CD14-positive monocyte (primary cell): Measurements from ENCODE around the gene DCD. TPM values are rescaled to one million over a fixed set of nuclear protein-coding genes. Genes with fewer than 3 reads are reported as not detected.

Experiments
- DNase-seq, 3 donors: peaks; one replicate each; pipeline ENCODE4 v3.0.0-alpha.2; 2011 to 2022
- H2AFZ ChIP-seq: 2 replicates; pipeline ENCODE4 v1.6.0; 2012; ENCODE audit warnings: mild to moderate bottlenecking, low read depth, low read length, inconsistent platforms; ENCODE audit not compliant: insufficient read depth, poor library complexity, severe bottlenecking
- H3K27ac ChIP-seq, 2 donors: 1 replicate in 1 of 2; 2 replicates in 1 of 2; pipeline ENCODE4 v1.5.1; 2012 to 2013; ENCODE audit warnings: low read length in 2 of 2, control low read depth in 1 of 2, inconsistent platforms in 1 of 2, low read depth in 1 of 2, mild to moderate bottlenecking in 1 of 2
- H3K27me3 ChIP-seq, 2 donors: one replicate each; pipeline versions ENCODE4 v1.6.0 to v1.6.1; 2011 to 2013; ENCODE audit warnings: low read length in 2 of 2; ENCODE audit not compliant: control insufficient read depth in 2 of 2, insufficient read depth in 2 of 2
- H3K36me3 ChIP-seq, 2 donors: replicated peaks in 1 of 2; 1 replicate in 1 of 2; 2 replicates in 1 of 2; pipeline versions ENCODE4 v1.5.1 to v1.6.1; 2012 to 2013; ENCODE audit warnings: low read length in 2 of 2, control low read depth in 1 of 2, inconsistent platforms in 1 of 2, mild to moderate bottlenecking in 1 of 2; ENCODE audit not compliant: insufficient read depth in 2 of 2, control insufficient read depth in 1 of 2
- H3K4me1 ChIP-seq, 2 donors: 1 replicate in 1 of 2; 2 replicates in 1 of 2; pipeline versions ENCODE4 v1.5.1 to v1.6.1; 2012 to 2013; ENCODE audit warnings: low read length in 2 of 2, control low read depth in 1 of 2, inconsistent platforms in 1 of 2, mild to moderate bottlenecking in 1 of 2, moderate library complexity in 1 of 2; ENCODE audit not compliant: insufficient read depth in 2 of 2, control insufficient read depth in 1 of 2
- H3K4me2 ChIP-seq: replicated peaks from 2 replicates; pipeline ENCODE3; 2012; ENCODE audit warnings: low read length, moderate library complexity, mild to moderate bottlenecking; ENCODE audit not compliant: poor library complexity, severe bottlenecking; ENCODE audit errors: extremely low read depth
- H3K4me3 ChIP-seq, 3 experiments: fragments of 200-600 bp in 1 of 3; sonication (generic) in 1 of 3; replicated peaks in 1 of 3; 1 replicate in 2 of 3; 2 replicates in 1 of 3; pipeline ENCODE4 v1.5.1; 2011 to 2013; ENCODE audit warnings: low read length in 3 of 3, mild to moderate bottlenecking in 3 of 3, control low read depth in 2 of 3, low read depth in 2 of 3, inconsistent platforms in 1 of 3, moderate library complexity in 1 of 3
- H3K79me2 ChIP-seq: 2 replicates; pipeline ENCODE4 v1.6.0; 2012; ENCODE audit warnings: mild to moderate bottlenecking, control low read depth, inconsistent platforms, low read length, moderate library complexity; ENCODE audit not compliant: insufficient read depth
- H3K9ac ChIP-seq: 2 replicates; pipeline ENCODE4 v1.6.0; 2017; ENCODE audit warnings: low read length, mild to moderate bottlenecking; ENCODE audit not compliant: insufficient read depth, poor library complexity, severe bottlenecking
- H3K9me3 ChIP-seq, 2 donors: replicated peaks in 1 of 2; 1 replicate in 1 of 2; 2 replicates in 1 of 2; pipeline versions ENCODE4 v1.5.1 to v1.6.1; 2012 to 2013; ENCODE audit warnings: low read length in 2 of 2, control low read depth in 1 of 2; ENCODE audit not compliant: control insufficient read depth in 1 of 2, insufficient read depth in 1 of 2
- H4K20me1 ChIP-seq: 2 replicates; pipeline ENCODE4 v1.6.0; 2012; ENCODE audit warnings: mild to moderate bottlenecking, low read length, control low read depth, moderate library complexity; ENCODE audit not compliant: insufficient read depth
- H3K27ac Mint-ChIP-seq, 7 donors: one replicate each; pipeline ENCODE4 v1.8.0; 2020; ENCODE audit warnings: mild to moderate bottlenecking in 7 of 7, mixed read lengths in 7 of 7, moderate library complexity in 6 of 7, inconsistent platforms in 2 of 7
- H3K27me3 Mint-ChIP-seq, 3 donors: one replicate each; pipeline ENCODE4 v1.8.0; 2021 to 2022; ENCODE audit warnings: low read depth in 3 of 3, mild to moderate bottlenecking in 3 of 3, mixed read lengths in 3 of 3, moderate library complexity in 3 of 3, inconsistent platforms in 1 of 3
- H3K36me3 Mint-ChIP-seq, 2 donors: one replicate each; pipeline ENCODE4 v1.8.0; 2020; ENCODE audit warnings: mixed read lengths in 2 of 2, inconsistent platforms in 1 of 2, mild to moderate bottlenecking in 1 of 2
- H3K4me1 Mint-ChIP-seq: one replicate; pipeline ENCODE4 v1.8.0; 2020; ENCODE audit warnings: mild to moderate bottlenecking, mixed read lengths
- H3K4me3 Mint-ChIP-seq, 2 donors: one replicate each; pipeline ENCODE4 v1.8.0; 2020; ENCODE audit warnings: mild to moderate bottlenecking in 2 of 2, mixed read lengths in 2 of 2, moderate library complexity in 1 of 2
- H3K9me3 Mint-ChIP-seq, 7 donors: one replicate each; pipeline ENCODE4 v1.8.0; 2020 to 2022; ENCODE audit warnings: mixed read lengths in 7 of 7, mild to moderate bottlenecking in 6 of 7, moderate library complexity in 6 of 7, inconsistent platforms in 2 of 7
- WGBS: methylation state at CpG from one replicate; pipeline ENCODE4 v1.1.5; 2013; ENCODE audit warnings: missing lambda C conversion rate; ENCODE audit not compliant: insufficient coverage; 5-methylcytosine and 5-hydroxymethylcytosine counted together
- intact Hi-C, 2 donors: fragments of 100-400 bp; cut with micrococcal nuclease; formaldehyde crosslinking; loops; one replicate each; pipeline versions ENCODE4 v1.15.0 to v1.15.1; 2023
- polyA plus RNA-seq, 3 donors: library from polyadenylated mRNA; depleted of rRNA in 1 of 3; unstranded in 2 of 3; stranded (reverse) in 1 of 3; fragments of 300-500 nt in 2 of 3; fragments of >200 nt in 1 of 3; fragmentation: Illumina TruSeq in 2 of 3; gene quantifications; 1 replicate in 2 of 3; 2 replicates in 1 of 3; pipeline ENCODE4 v1.2.3, GENCODE V29; 2012 to 2021
- TF ChIP-seq, protein P1 (sequence below): fragments of 200-600 bp; IDR thresholded peaks from one replicate; pipeline ENCODE4 v1.8.0; 2022; ENCODE audit warnings: antibody characterized with exemption, mild to moderate bottlenecking

DCD gene
- polyA plus RNA-seq, 3 donors: not detected

DNA sequence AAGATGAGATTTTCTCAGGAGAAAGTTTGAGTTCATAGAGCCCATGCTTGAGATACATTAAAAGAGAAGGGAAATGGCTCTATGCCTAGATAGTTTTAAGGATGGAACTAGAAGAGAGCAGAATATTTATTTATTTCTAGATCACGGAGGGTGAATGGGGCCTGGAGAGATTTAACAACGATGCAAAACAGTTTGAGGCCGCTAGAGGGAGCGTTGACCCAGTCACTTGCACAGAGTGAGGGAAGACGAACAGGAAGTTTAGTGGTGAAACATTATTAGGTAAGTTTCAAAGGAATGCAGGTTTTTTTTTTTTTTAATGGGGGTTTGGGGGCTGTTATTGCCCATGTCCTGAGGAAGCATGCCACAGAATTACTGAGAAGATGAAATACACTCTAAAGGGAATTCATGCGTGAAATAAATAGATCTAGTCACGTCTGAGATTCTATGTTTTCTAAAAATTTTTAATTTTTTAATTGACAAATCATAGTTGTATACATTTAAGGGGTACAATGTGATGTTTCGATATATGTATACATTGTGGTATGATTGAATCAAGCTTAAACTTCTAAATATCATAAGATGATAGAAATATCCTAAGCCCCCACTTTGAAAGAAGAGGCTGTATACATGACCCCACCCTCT lies 44.9 kb downstream of the DCD start:
- DNase-seq: peak; percentile 51 to 71 (median 69)
- peaks cover 3 to 16% (median 8%) of the 10 kb centered on the region in 3 donors for H3K27me3 Mint-ChIP-seq
- Histone ChIP-seq H3K27ac (no peak overlapping the region), H3K4me1 (no peaks in the 10 kb centered on the region), H3K9me3 (no peaks in the 10 kb centered on the region), H3K27me3 (no peaks in the 10 kb centered on the region), H4K20me1 (no peaks in the 10 kb centered on the region), H3K9ac (no peak overlapping the region), H3K79me2 (no peaks in the 10 kb centered on the region), H3K4me3 (no peak overlapping the region), H3K36me3 (no peaks in the 10 kb centered on the region), H2AFZ (no peak overlapping the region), H3K4me2 (no peak overlapping the region)
- H3K9me3 Mint-ChIP-seq: no peaks in the 10 kb centered on the region
- intact Hi-C loops: no loop called here
- H3K4me3 Mint-ChIP-seq: no peak overlapping the region
- H3K27ac Mint-ChIP-seq: no peak overlapping the region
- no peaks in the 10 kb centered on the region for H3K36me3 Mint-ChIP-seq
- WGBS: 0% methylated on average over 4 of the region's 8 CpGs
- TF ChIP-seq, protein P1, sequence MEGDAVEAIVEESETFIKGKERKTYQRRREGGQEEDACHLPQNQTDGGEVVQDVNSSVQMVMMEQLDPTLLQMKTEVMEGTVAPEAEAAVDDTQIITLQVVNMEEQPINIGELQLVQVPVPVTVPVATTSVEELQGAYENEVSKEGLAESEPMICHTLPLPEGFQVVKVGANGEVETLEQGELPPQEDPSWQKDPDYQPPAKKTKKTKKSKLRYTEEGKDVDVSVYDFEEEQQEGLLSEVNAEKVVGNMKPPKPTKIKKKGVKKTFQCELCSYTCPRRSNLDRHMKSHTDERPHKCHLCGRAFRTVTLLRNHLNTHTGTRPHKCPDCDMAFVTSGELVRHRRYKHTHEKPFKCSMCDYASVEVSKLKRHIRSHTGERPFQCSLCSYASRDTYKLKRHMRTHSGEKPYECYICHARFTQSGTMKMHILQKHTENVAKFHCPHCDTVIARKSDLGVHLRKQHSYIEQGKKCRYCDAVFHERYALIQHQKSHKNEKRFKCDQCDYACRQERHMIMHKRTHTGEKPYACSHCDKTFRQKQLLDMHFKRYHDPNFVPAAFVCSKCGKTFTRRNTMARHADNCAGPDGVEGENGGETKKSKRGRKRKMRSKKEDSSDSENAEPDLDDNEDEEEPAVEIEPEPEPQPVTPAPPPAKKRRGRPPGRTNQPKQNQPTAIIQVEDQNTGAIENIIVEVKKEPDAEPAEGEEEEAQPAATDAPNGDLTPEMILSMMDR: peak; percentile 91
- peaks cover 7% of the 10 kb centered on the region for H3K4me1 Mint-ChIP-seq

- Histone ChIP-seq H2AFZ (no peak overlapping the region), H3K27ac (no peak overlapping the region), H3K9ac (no peak overlapping the region), H3K27me3 (no peaks in the 10 kb centered on the region), H3K4me3 (no peak overlapping the region), H3K4me2 (no peak overlapping the region), H3K79me2 (no peaks in the 10 kb centered on the region), H3K4me1 (no peaks in the 10 kb centered on the region), H3K9me3 (no peaks in the 10 kb centered on the region), H4K20me1 (no peaks in the 10 kb centered on the region), H3K36me3 (no peaks in the 10 kb centered on the region)
- Mint-ChIP-seq H3K9me3 (no peaks in the 10 kb centered on the region), H3K4me3 (no peak overlapping the region), H3K4me1 (peaks cover 7% of the 10 kb centered on the region), H3K27ac (no peak overlapping the region), H3K36me3 (no peaks in the 10 kb centered on the region), H3K27me3 (peaks cover 3 to 14% (median 9%) of the 10 kb centered on the region in 3 donors)
- 100% methylated on average over 1 of the region's 2 CpGs for WGBS
- TF ChIP-seq, protein P1: no peak
- intact Hi-C loops: no loop called here
- DNase-seq: no peak
Observed at GRCh38 chr12:54602661-54603060, 45.5 kb downstream of the DCD start.
